SK-N-SH (cell line): ENCODE measurements around the gene RNF217. TPM values are rescaled to one million over a fixed set of nuclear protein-coding genes. Genes with fewer than 3 reads are reported as not detected.

Source experiments
- CTCF ChIA-PET: fragments of 300-600, 350-600 bp; formaldehyde crosslinking; extraction: SDS; loops from one replicate; lab custom pipeline; 2021; lab: Yijun Ruan, JAX
- POLR2A ChIA-PET: fragments of 350-600 bp; sonication (Branson Sonifier 250); formaldehyde crosslinking; extraction: SDS; loops from one replicate; lab custom pipeline; 2020; ENCODE audit warnings: antibody characterized with exemption, inconsistent platforms; lab: Yijun Ruan, JAX
- DNase-seq: peaks from one replicate; pipeline ENCODE4 v3.0.0; 2012
- H2AFZ ChIP-seq: fragments of 200-600 bp; sonication (generic); 2 replicates; pipeline ENCODE4 v1.8.1; 2016; ENCODE audit warnings: antibody characterized with exemption, mild to moderate bottlenecking, low read depth
- H3F3A ChIP-seq: fragments of 200-600 bp; sonication (generic); replicated peaks from 2 replicates; pipeline ENCODE3; 2016; ENCODE audit warnings: antibody characterized with exemption, mild to moderate bottlenecking; ENCODE audit not compliant: insufficient read depth
- H3K27ac ChIP-seq, 2 experiments: fragments of 200-500 bp in 1 of 2; fragments of 200-600 bp in 1 of 2; sonication (Bioruptor generic) in 1 of 2; sonication (generic), shearing (Covaris generic) in 1 of 2; 2 replicates each; pipeline versions ENCODE4 v1.5.1 to v1.6.1; 2014 to 2016; ENCODE audit warnings: low read depth in 2 of 2, inconsistent platforms in 1 of 2, low read length in 1 of 2, mild to moderate bottlenecking in 1 of 2, mixed read lengths in 1 of 2
- H3K27me3 ChIP-seq: fragments of 200-600 bp; sonication (generic), shearing (Covaris generic); 2 replicates; pipeline ENCODE4 v1.6.1; 2016; ENCODE audit warnings: mixed run types; ENCODE audit not compliant: insufficient read depth
- H3K36me3 ChIP-seq, 2 experiments: fragments of 200-500 bp in 1 of 2; fragments of 200-600 bp in 1 of 2; sonication (Bioruptor generic) in 1 of 2; sonication (generic) in 1 of 2; replicated peaks in 1 of 2; 2 replicates each; pipeline versions ENCODE3 to v1.5.1; 2014 to 2016; ENCODE audit warnings: low read length in 1 of 2, mild to moderate bottlenecking in 1 of 2; ENCODE audit not compliant: insufficient read depth in 2 of 2, control insufficient read depth in 1 of 2
- H3K4me1 ChIP-seq, 2 experiments: fragments of 200-500 bp in 1 of 2; fragments of 200-600 bp in 1 of 2; sonication (Bioruptor generic) in 1 of 2; sonication (generic), shearing (Covaris generic) in 1 of 2; 2 replicates each; pipeline versions ENCODE4 v1.5.1 to v1.6.1; 2014 to 2016; ENCODE audit warnings: low read depth in 1 of 2, low read length in 1 of 2, mixed run types in 1 of 2; ENCODE audit not compliant: insufficient read depth in 2 of 2, control insufficient read depth in 1 of 2
- H3K4me2 ChIP-seq: fragments of 200-600 bp; sonication (generic), shearing (Covaris generic); 2 replicates; pipeline ENCODE4 v1.6.1; 2017; ENCODE audit warnings: mixed run types
- H3K4me3 ChIP-seq, 2 experiments: fragments of 200-500 bp in 1 of 2; fragments of 200-600 bp in 1 of 2; sonication (Bioruptor generic) in 1 of 2; sonication (generic), shearing (Covaris generic) in 1 of 2; 2 replicates each; pipeline versions ENCODE4 v1.5.1 to v1.8.1; 2014 to 2016; ENCODE audit warnings: low read depth in 2 of 2, inconsistent platforms in 1 of 2, low read length in 1 of 2, mild to moderate bottlenecking in 1 of 2, mixed read lengths in 1 of 2, moderate library complexity in 1 of 2
- H3K79me2 ChIP-seq: fragments of 200-600 bp; sonication (generic); 2 replicates; pipeline ENCODE4 v1.8.1; 2017; ENCODE audit warnings: mild to moderate bottlenecking; ENCODE audit not compliant: insufficient read depth
- H3K9ac ChIP-seq: fragments of 200-600 bp; sonication (generic); 2 replicates; pipeline ENCODE4 v1.6.1; 2017; ENCODE audit warnings: mixed run types
- H3K9me2 ChIP-seq: fragments of 200-600 bp; sonication (generic); 2 replicates; pipeline ENCODE4 v1.6.1; 2017; ENCODE audit warnings: mixed run types
- H3K9me3 ChIP-seq: fragments of 200-600 bp; sonication (generic); 2 replicates; pipeline ENCODE4 v1.6.1; 2017; ENCODE audit warnings: mixed run types, mild to moderate bottlenecking, moderate library complexity
- H4K20me1 ChIP-seq: fragments of 200-600 bp; sonication (generic); 2 replicates; pipeline ENCODE4 v1.6.1; 2017; ENCODE audit warnings: mild to moderate bottlenecking, mixed run types; ENCODE audit not compliant: insufficient read depth
- ELF1 ChIP-seq: IDR thresholded peaks from 2 replicates; pipeline ENCODE4 v1.4.0; 2012
- EZH2phosphoT487 ChIP-seq: fragments of 200-600 bp; sonication (generic); IDR thresholded peaks from 2 replicates; pipeline ENCODE4 v1.6.1; 2017; ENCODE audit warnings: low read depth, mixed run types, mild to moderate bottlenecking, antibody characterized with exemption, moderate library complexity, borderline replicate concordance
- FOXJ3 ChIP-seq: sonication (generic); formaldehyde crosslinking; IDR thresholded peaks from 2 replicates; pipeline ENCODE4 v1.5.1; 2020; ENCODE audit warnings: mild to moderate bottlenecking, missing genetic modification reagents
- GABPA ChIP-seq: IDR thresholded peaks from 2 replicates; pipeline ENCODE4 v1.4.0; 2012; ENCODE audit warnings: low read depth, mild to moderate bottlenecking
- GATA2 ChIP-seq: sonication (generic); formaldehyde crosslinking; IDR thresholded peaks from 2 replicates; pipeline ENCODE4 v1.5.0; 2020; ENCODE audit warnings: mild to moderate bottlenecking, missing genetic modification reagents
- MEF2A ChIP-seq: IDR thresholded peaks from 2 replicates; pipeline ENCODE4 v1.4.0; 2012; ENCODE audit warnings: low read depth, borderline replicate concordance
- NFIC ChIP-seq: IDR thresholded peaks from 2 replicates; pipeline ENCODE4 v1.4.0; 2012; ENCODE audit warnings: borderline replicate concordance
- NRF1 ChIP-seq: IDR thresholded peaks from 2 replicates; pipeline ENCODE4 v1.6.1; 2012; ENCODE audit warnings: low read depth, mild to moderate bottlenecking, low read length
- RAD21 ChIP-seq: IDR thresholded peaks from 2 replicates; pipeline ENCODE4 v1.6.1; 2012; ENCODE audit warnings: mild to moderate bottlenecking, low read length
- RCOR1 ChIP-seq: fragments of 150-350 bp; IDR thresholded peaks from 2 replicates; pipeline ENCODE4 v1.6.1; 2017; ENCODE audit warnings: antibody characterized with exemption, low read length
- SMC3 ChIP-seq: IDR thresholded peaks from 2 replicates; pipeline ENCODE4 v1.6.1; 2012; ENCODE audit warnings: low read depth, low read length, improper control_type of control experiment
- TCF12 ChIP-seq: IDR thresholded peaks from 2 replicates; pipeline ENCODE4 v1.4.0; 2012
- TEAD4 ChIP-seq: IDR thresholded peaks from 2 replicates; pipeline ENCODE4 v1.4.0; 2012; ENCODE audit warnings: mild to moderate bottlenecking, borderline replicate concordance; ENCODE audit not compliant: insufficient read depth
- YY1 ChIP-seq: IDR thresholded peaks from 2 replicates; pipeline ENCODE4 v1.4.0; 2012; ENCODE audit warnings: low read depth, mild to moderate bottlenecking
- WGBS: methylation state at CpG from one replicate; pipeline ENCODE4 v1.1.6; 2017; ENCODE audit warnings: low lambda C conversion rate; 5-methylcytosine and 5-hydroxymethylcytosine counted together
- polyA plus RNA-seq, 3 experiments: library from polyadenylated mRNA; depleted of rRNA; stranded (reverse); fragments of >200 nt; gene quantifications; 2 replicates each; pipeline ENCODE4 v1.2.3, GENCODE V29; 2012
- TF ChIP-seq, protein P1 (sequence below): IDR thresholded peaks from 2 replicates; pipeline ENCODE4 v1.6.1; 2012; ENCODE audit warnings: mild to moderate bottlenecking, low read depth, low read length, moderate library complexity
- TF ChIP-seq, protein P2 (sequence below): fragments of 200-600 bp; sonication (generic); IDR thresholded peaks from 2 replicates; pipeline ENCODE4 v1.6.1; 2017; ENCODE audit warnings: antibody characterized with exemption, mild to moderate bottlenecking, moderate library complexity
- TF ChIP-seq, protein P3 (sequence below): IDR thresholded peaks from 2 replicates; pipeline ENCODE4 v1.4.0; 2012; ENCODE audit warnings: low read depth
- TF ChIP-seq, protein P4 (sequence below): fragments of 150-350 bp; IDR thresholded peaks from 2 replicates; pipeline ENCODE4 v1.6.1; 2016; ENCODE audit warnings: mild to moderate bottlenecking, low read depth, low read length
- TF ChIP-seq, protein P5 (sequence below): fragments of 150-350 bp; IDR thresholded peaks from 2 replicates; pipeline ENCODE4 v1.6.1; 2017; ENCODE audit warnings: antibody characterized with exemption, low read length, low read depth, borderline replicate concordance
- TF ChIP-seq, protein P6 (sequence below): IDR thresholded peaks from 2 replicates; pipeline ENCODE4 v1.4.0; 2012; ENCODE audit warnings: low read depth, borderline replicate concordance

The RNF217 gene
- polyA plus RNA-seq, 1 of the 3 experiments (the other 2 are of a cell fraction): 0.28 TPM

DNA sequence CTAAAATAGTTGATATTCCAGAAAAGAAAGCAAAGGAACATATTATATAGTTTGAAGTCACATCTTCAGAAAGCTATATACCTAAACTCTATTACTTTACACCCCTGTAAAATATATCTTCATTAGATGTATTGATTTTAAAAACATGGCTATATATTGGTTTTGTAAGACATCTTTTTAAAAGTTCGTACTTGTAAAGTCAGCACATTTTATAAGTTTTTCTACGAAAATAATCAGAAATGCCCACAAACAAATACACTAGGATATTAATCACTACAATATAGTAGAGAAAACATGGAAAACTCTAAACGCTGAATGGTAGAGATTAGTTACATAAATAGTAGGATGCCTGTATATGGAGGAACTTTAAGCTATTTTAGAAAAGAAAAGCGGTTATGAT, 52.9 kb downstream of the RNF217 start:
- no peaks in the 10 kb centered on the region for H3K79me2 ChIP-seq
- no peak overlapping the region for H3K9ac ChIP-seq
- no peak overlapping the region for H2AFZ ChIP-seq
- H3K9me2 ChIP-seq: no peaks in the 10 kb centered on the region
- H3K27ac ChIP-seq: no peak overlapping the region
- WGBS: 25% methylated on average over 4 of the region's 4 CpGs
- H3K9me3 ChIP-seq: no peaks in the 10 kb centered on the region
- ChIA-PET POLR2A (no interaction called here), CTCF (no interaction called here)
- TF ChIP-seq MEF2A: no peak
- TF ChIP-seq, protein P1, sequence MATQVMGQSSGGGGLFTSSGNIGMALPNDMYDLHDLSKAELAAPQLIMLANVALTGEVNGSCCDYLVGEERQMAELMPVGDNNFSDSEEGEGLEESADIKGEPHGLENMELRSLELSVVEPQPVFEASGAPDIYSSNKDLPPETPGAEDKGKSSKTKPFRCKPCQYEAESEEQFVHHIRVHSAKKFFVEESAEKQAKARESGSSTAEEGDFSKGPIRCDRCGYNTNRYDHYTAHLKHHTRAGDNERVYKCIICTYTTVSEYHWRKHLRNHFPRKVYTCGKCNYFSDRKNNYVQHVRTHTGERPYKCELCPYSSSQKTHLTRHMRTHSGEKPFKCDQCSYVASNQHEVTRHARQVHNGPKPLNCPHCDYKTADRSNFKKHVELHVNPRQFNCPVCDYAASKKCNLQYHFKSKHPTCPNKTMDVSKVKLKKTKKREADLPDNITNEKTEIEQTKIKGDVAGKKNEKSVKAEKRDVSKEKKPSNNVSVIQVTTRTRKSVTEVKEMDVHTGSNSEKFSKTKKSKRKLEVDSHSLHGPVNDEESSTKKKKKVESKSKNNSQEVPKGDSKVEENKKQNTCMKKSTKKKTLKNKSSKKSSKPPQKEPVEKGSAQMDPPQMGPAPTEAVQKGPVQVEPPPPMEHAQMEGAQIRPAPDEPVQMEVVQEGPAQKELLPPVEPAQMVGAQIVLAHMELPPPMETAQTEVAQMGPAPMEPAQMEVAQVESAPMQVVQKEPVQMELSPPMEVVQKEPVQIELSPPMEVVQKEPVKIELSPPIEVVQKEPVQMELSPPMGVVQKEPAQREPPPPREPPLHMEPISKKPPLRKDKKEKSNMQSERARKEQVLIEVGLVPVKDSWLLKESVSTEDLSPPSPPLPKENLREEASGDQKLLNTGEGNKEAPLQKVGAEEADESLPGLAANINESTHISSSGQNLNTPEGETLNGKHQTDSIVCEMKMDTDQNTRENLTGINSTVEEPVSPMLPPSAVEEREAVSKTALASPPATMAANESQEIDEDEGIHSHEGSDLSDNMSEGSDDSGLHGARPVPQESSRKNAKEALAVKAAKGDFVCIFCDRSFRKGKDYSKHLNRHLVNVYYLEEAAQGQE: no peak
- TF ChIP-seq, protein P2, sequence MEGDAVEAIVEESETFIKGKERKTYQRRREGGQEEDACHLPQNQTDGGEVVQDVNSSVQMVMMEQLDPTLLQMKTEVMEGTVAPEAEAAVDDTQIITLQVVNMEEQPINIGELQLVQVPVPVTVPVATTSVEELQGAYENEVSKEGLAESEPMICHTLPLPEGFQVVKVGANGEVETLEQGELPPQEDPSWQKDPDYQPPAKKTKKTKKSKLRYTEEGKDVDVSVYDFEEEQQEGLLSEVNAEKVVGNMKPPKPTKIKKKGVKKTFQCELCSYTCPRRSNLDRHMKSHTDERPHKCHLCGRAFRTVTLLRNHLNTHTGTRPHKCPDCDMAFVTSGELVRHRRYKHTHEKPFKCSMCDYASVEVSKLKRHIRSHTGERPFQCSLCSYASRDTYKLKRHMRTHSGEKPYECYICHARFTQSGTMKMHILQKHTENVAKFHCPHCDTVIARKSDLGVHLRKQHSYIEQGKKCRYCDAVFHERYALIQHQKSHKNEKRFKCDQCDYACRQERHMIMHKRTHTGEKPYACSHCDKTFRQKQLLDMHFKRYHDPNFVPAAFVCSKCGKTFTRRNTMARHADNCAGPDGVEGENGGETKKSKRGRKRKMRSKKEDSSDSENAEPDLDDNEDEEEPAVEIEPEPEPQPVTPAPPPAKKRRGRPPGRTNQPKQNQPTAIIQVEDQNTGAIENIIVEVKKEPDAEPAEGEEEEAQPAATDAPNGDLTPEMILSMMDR: no peak
- no peak for TF ChIP-seq YY1
- TF ChIP-seq RCOR1: no peak
- TF ChIP-seq SMC3: no peak
- TF ChIP-seq NFIC: no peak
- no peak for TF ChIP-seq GATA2
- TF ChIP-seq GABPA: no peak
- TF ChIP-seq, protein P3, sequence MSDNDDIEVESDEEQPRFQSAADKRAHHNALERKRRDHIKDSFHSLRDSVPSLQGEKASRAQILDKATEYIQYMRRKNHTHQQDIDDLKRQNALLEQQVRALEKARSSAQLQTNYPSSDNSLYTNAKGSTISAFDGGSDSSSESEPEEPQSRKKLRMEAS: no peak
- TF ChIP-seq, protein P4, sequence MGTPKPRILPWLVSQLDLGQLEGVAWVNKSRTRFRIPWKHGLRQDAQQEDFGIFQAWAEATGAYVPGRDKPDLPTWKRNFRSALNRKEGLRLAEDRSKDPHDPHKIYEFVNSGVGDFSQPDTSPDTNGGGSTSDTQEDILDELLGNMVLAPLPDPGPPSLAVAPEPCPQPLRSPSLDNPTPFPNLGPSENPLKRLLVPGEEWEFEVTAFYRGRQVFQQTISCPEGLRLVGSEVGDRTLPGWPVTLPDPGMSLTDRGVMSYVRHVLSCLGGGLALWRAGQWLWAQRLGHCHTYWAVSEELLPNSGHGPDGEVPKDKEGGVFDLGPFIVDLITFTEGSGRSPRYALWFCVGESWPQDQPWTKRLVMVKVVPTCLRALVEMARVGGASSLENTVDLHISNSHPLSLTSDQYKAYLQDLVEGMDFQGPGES: no peak
- TF ChIP-seq, protein P5, sequence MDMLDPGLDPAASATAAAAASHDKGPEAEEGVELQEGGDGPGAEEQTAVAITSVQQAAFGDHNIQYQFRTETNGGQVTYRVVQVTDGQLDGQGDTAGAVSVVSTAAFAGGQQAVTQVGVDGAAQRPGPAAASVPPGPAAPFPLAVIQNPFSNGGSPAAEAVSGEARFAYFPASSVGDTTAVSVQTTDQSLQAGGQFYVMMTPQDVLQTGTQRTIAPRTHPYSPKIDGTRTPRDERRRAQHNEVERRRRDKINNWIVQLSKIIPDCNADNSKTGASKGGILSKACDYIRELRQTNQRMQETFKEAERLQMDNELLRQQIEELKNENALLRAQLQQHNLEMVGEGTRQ: no peak
- TF ChIP-seq NRF1: no peak
- TF ChIP-seq FOXJ3 (CRISPR knock-in tag): no peak
- TF ChIP-seq TEAD4: no peak
- TF ChIP-seq TCF12: no peak
- TF ChIP-seq, protein P6, sequence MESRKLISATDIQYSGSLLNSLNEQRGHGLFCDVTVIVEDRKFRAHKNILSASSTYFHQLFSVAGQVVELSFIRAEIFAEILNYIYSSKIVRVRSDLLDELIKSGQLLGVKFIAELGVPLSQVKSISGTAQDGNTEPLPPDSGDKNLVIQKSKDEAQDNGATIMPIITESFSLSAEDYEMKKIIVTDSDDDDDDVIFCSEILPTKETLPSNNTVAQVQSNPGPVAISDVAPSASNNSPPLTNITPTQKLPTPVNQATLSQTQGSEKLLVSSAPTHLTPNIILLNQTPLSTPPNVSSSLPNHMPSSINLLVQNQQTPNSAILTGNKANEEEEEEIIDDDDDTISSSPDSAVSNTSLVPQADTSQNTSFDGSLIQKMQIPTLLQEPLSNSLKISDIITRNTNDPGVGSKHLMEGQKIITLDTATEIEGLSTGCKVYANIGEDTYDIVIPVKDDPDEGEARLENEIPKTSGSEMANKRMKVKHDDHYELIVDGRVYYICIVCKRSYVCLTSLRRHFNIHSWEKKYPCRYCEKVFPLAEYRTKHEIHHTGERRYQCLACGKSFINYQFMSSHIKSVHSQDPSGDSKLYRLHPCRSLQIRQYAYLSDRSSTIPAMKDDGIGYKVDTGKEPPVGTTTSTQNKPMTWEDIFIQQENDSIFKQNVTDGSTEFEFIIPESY: no peak
- no peak for TF ChIP-seq ELF1
- TF ChIP-seq EZH2phosphoT487: no peak
- no peak for TF ChIP-seq RAD21
- no peak for DNase-seq
- no peaks in the 10 kb centered on the region for H3K36me3 ChIP-seq
- H4K20me1 ChIP-seq: no peaks in the 10 kb centered on the region
- H3K27me3 ChIP-seq: no peaks in the 10 kb centered on the region; the same call in 1 of the 2 replicates
- H3F3A ChIP-seq: no peaks in the 10 kb centered on the region
- no peak overlapping the region for H3K4me3 ChIP-seq
- H3K4me2 ChIP-seq: no peak overlapping the region
- peaks cover 0 to 9% of the 10 kb centered on the region in 2 experiments; a peak in 1 of 4 replicates for H3K4me1 ChIP-seq
